Activated T-cell treated with anti-CD3 and anti-CD28 coated beads for 48 hours (primary cell): ENCODE results near the gene LGSN.
"Not testable (repeated sequence)": the region's sequence is repeated elsewhere in the genome, so short reads cannot be mapped to it uniquely, and the experiment has no call there.

Source experiments
- DNase-seq: peaks from one replicate; pipeline ENCODE4 v3.0.0-alpha.2; 2020; ENCODE audit warnings: low read depth

LGSN gene

GRCh38 chr6:63306420-63306819 lies 13.4 kb downstream of the LGSN start:
- no peak for DNase-seq

DNA sequence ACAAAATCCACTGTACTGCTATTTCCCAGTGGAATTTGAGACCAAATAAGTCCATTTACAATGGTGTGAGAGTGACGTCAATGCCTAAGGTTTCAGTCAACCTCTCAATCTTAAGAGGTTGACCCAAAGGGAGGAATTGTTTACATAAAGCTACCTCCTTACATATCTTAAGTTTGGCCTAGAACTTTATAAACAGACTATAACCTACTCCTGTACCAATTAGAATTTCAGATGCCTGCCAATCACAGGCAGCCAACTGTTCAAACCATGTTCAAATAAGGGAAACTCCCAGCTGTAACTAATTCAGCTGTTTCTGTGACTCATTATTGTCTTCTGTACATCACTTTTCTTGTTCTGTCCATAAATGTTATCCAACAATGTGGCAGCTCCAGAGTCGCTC lies 14.5 kb downstream of the LGSN start:
- DNase-seq: no peak

DNA sequence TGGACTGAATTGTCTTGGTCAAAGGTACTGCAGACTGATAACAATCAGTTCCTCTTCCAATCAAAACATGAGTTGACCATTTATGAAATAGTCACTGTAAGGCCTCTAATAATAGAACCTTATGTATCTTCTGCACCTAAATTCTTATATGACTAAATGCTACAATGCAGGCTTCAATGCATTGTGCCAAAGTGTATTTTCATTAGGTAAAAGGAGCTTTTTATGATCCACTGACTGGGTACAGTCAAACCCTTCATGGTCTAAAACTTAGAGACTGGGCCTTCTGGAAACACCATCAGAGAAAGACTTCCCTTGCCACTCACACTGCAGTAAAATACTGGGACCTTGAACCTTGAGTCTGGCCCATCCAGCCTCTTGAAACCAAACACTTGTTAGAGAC lies 16.3 kb downstream of the LGSN start:
- DNase-seq: no peak

GRCh38 chr6:63299667-63300066 lies 20.1 kb downstream of the LGSN start:
- DNase-seq: no peak

DNA sequence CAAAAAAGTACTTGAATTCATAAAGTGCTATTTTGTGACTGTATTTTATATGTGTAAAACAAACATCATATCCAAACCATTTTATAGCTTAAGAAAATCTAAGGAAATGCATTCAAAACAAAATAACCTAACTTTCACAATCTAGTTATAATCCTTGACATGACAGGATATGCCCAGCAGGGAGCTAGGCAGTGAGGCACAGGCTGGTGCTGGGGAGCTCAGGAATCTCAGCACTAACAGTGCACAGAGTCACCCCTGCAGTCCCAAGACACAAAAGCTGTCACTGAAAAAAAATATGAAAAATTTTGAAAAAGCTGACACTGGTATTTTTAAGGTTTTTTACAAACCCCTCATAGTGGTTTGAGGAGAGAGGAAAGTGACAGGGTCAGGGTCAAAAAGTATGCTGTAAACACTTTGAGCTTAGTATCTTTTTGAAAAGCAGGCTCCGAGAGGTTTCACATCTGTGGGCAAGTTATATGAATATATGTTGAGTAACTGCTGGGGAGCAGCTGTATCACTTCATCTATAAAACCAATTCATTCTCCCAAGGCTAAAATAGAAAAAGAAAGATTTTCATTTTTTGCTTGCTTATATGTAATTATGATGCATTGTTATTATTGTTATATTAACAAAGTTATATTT lies 24.1 kb downstream of the LGSN start:
- DNase-seq: no peak

DNA sequence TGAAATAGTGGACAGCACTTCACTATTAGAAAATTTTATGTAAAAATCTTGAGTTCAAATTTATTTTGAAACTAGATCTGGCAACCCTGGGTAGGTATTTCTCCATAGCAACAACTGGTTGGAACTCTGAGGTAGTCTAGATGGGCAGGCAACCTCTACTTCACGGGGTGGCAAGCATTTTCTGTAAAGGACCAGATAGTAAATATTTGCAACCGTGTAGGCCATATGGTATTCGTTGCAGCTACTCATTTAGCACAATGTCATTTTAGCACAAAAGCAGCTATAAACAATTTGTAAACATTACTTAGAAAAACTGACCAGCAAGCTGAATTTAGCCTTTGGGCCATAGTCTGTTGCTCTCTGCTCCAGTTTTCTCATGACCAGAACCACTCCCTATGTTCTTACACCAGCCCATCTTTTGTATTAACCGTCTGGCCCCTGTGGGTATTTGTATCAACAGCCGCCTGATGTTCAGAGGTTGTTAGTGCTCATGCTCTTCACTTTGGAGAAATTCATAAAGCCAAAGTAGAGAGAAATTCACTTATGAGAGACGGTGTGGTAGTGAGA lies 29.2 kb downstream of the LGSN start:
- DNase-seq: no peak

GRCh38 chr6:63289269-63289872 lies 30.4 kb downstream of the LGSN start:
- DNase-seq: no peak

- DNase-seq: no peak
Measured at GRCh38 chr6:63280639-63281180, 39.1 kb downstream of the LGSN start.

DNA sequence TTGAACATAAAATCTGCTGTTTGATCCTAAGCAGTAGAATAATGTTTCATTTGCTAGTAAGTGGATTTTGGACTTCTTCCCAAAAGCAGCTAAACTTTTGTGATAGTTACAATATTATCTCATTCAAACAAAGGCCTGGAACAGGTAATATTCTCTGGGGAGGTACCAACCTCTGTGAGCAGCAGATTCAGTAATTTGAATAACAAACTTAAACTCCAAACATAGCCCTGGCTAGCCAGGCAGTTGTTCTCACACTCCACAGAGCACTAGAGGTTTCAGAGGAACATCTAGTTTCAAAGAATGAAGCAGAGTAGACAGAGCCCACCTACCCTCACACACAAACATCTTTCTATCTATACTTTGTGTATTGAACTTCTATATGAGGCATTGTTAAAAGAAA lies 40.9 kb downstream of the LGSN start:
- DNase-seq: no peak

DNA sequence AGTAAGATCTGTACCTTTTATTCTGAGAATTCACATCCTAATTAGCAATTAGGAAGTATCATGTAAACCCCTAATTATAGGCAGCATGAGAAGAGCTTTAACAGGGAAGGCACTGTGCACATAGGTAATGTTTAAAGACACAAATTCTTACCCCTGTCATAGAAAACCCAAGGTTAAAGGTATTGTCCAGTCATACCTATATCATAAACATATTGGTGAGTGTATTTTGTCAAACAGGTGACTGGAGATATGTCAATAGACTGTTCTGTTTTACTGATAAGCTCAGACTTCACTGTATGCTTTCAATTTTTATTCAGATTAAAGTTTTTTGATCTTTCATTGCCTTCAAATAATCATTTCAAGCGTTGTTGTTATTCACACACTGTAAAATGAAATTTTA lies 43.8 kb downstream of the LGSN start:
- DNase-seq: no peak

- DNase-seq: not testable (repeated sequence)
Measured at GRCh38 chr6:63274795-63275430, 44.9 kb downstream of the LGSN start.

DNA sequence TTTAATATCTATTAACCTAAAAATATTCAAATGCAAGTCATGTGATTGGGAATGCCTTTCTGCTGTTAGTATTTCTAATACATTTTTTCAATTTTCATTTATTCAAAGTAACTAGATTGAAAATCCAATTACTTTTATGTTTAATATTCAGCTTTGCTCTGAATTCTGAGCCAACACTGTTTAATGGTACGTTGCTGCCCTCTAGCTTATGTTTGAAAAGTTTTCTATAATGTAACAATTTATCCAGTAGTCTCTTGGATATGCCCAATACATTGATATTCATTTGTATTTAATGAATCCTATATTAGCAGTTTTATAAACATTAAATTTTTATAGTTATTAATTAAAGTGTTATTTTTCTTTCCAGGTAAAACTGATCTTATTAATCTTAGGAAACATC lies 47.4 kb downstream of the LGSN start:
- DNase-seq: no peak

GRCh38 chr6:63269470-63269869 lies 50.3 kb downstream of the LGSN start:
- DNase-seq: no peak

- no peak for DNase-seq
Measured at GRCh38 chr6:63268574-63268973, 51.2 kb downstream of the LGSN start.

- DNase-seq: no peak
Measured at GRCh38 chr6:63267828-63268227, 52.0 kb downstream of the LGSN start.

DNA sequence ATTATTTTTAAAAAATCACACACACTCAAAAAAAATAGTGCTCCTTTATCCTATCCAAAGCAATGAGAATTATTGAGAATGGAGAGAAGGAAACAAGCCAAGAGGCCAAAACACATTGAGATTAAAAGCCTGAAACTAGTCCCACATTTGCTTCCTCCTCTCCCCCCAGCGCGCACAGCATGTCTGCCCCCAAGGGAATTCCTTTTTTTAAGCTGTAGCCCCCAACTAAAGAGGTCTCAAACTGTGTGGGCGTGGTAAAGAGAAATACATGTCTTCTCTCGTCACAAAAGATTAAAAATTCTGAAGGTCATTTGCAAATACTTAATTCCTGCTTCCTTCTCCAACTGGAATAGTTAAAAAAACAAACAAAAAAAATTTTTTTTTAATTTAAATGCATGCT lies 52.7 kb downstream of the LGSN start:
- DNase-seq: no peak

- DNase-seq: no peak
Measured at GRCh38 chr6:63263444-63263843, 56.3 kb downstream of the LGSN start.

DNA sequence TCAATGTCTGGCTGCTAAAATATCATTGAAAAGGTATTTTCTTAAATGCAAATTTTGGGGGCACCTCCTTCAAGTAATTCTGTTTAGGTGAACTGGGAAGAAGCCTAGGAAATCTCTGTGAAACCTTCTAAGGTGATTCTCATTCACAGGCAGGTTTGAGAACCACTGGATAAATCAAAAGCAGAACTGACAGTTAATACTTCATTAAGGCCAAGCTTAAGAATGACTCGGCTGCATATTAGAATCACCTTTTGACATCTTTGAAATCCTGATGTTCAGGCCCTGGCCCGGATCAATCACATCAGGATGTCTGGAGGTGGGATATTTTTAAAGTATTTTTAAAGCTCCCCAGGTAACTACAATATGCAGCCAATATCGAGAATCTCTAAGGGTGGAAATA lies 58.0 kb downstream of the LGSN start:
- no peak for DNase-seq

- DNase-seq: no peak
Measured at GRCh38 chr6:63259153-63259552, 60.6 kb downstream of the LGSN start.

DNA sequence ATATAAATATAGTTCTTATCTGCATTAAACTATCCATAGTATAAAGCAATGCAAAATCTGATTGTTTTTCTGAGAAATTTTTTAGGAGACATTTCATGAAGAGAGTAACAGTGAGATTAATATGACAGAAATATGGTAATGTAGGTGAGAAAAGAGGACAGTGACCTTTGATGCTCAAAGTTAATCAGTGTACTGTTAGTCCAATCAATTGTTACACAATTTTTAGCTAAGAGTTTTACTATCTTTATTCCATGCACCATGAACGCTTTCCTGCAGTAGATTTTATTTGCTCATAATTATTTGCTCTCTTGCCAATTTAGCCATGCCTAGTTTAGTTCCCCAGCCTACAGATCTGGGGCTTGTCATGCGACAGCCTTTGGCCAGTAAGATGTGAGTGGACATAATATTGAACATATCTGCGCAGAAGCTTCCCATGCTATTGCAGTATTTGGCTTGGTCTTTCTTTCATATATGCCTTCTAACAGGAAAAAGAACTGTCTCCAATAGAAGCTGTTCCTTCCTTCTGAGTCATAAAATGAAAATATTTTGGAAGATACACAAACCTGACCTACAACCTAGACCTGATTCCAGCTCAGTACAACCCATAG lies 69.8 kb downstream of the LGSN start:
- no peak for DNase-seq

DNA sequence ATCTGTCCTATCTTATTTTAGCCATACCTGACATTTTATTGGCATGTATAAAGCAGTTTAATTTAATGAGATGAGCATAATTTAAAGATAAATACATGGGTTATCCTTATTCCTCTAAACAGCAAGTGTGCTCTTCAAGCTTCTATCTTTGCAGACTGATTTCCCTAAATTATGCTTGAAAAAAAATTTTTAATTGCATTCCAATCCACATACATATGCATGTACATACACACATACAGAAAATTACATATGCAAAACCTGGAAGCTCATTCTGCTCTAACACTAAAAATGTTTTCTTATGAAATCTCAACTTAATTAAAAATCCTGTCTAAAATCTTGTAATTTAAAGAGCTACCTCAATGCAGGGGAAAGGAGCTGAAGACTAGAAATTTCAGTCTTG lies 73.2 kb downstream of the LGSN start:
- no peak for DNase-seq

DNA sequence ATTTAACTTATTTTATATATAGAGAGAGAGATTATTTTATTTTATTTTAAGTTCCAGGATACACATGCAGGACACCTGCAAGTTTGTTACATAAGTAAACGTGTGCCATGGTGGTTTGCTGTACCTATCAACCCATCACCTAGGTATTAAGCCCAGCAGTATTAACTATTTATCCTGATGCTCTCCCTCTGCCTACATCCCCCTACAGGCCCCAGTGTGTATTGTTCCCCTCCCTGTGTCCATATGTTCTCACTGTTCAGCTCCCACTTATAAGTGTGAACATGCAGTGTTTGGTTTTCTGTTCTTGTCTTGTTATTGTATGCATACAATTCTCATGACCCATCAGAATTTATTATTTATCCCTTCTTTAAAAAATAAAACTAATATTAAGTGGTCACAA lies 73.9 kb downstream of the LGSN start:
- no peak for DNase-seq

- no peak for DNase-seq
Measured at GRCh38 chr6:63245420-63245819, 74.4 kb downstream of the LGSN start.
